PFSK-1 (cell line): ENCODE measurements around the gene SMLR1.

Source experiments
- POLR2AphosphoS5 ChIP-seq: IDR thresholded peaks from 2 replicates; pipeline ENCODE4 v1.6.1; 2012; ENCODE audit warnings: low read depth, mild to moderate bottlenecking, control low read depth, low read length, moderate library complexity
- REST ChIP-seq, 2 experiments: IDR thresholded peaks; 2 replicates each; pipeline versions ENCODE4 v1.6.1 to v1.8.0; 2011 to 2012; ENCODE audit warnings: low read depth in 2 of 2, low read length in 2 of 2, control low read depth in 1 of 2, inconsistent platforms in 1 of 2, mild to moderate bottlenecking in 1 of 2, moderate library complexity in 1 of 2; ENCODE audit not compliant: insufficient read depth in 1 of 2
- SIN3A ChIP-seq: IDR thresholded peaks from 2 replicates; pipeline ENCODE4 v1.6.1; 2012; ENCODE audit warnings: mild to moderate bottlenecking, low read length, moderate library complexity, borderline replicate concordance; ENCODE audit not compliant: insufficient read depth
- TAF1 ChIP-seq: IDR thresholded peaks from 2 replicates; pipeline ENCODE4 v1.6.1; 2012; ENCODE audit warnings: low read length, control low read depth, borderline replicate concordance; ENCODE audit not compliant: insufficient read depth

- TF ChIP-seq POLR2AphosphoS5 (no peak), REST (IDR thresholded peaks at IDR 0.05; ENCODE audit: insufficient read depth in 1 of 2, low read depth in 2 of 2, low read length in 2 of 2) (no peak), TAF1 (no peak), SIN3A (no peak)
Observed at GRCh38 chr6:130831607-130832006, 4.4 kb downstream of the SMLR1 start.
